Urothelium cell line (cell line): ENCODE data around the gene EPHB1.
"Not testable (repeated sequence)": the region's sequence is repeated elsewhere in the genome, so short reads cannot be mapped to it uniquely, and the experiment has no call there.

Source experiments
- DNase-seq: peaks from one replicate; pipeline ENCODE4 v3.0.0; 2011; ENCODE audit warnings: low spot score, mixed read lengths
- FAIRE-seq: peaks from 2 replicates; lab custom pipeline; 2011; peaks lifted over from hg19 to GRCh38; lab: Jason Lieb, UNC

Gene EPHB1

DNA sequence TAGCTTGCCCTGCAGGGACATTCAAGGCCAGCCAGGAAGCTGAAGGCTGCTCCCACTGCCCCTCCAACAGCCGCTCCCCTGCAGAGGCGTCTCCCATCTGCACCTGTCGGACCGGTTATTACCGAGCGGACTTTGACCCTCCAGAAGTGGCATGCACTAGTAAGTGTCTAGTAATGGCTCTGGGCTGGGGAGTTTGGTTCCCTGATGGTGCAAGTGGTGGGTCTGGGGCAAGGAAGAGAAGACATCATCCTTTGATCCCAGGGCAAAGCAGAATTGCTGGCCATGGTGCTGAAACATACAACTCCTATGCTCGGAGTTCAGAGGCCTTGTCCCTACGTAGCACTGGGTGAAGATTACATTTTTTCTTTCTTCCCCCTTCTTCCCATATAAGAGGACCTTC, 311.4 kb downstream of the EPHB1 start:
- DNase-seq (peak; percentile 41), FAIRE-seq (no peak)

DNA sequence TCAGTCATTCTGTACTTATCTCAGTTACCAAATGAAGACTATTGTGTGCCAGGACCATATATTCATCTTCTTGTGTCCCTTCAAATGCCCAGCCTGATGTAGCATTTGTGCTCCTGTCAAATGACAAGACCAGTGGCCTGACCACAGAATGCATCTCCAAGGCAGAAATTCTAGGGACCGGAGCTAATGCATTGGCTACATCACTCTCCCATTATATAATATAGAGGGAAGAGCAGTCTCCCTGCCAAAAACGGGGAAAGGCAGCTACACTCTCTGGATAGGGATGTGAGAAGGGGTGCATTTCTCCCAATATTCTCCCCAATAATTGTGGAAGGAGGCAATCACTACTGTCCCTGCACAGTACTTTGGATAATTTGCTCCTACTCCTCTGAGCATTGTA, 312.0 kb downstream of the EPHB1 start:
- no peak for FAIRE-seq
- DNase-seq, result no peak

DNA sequence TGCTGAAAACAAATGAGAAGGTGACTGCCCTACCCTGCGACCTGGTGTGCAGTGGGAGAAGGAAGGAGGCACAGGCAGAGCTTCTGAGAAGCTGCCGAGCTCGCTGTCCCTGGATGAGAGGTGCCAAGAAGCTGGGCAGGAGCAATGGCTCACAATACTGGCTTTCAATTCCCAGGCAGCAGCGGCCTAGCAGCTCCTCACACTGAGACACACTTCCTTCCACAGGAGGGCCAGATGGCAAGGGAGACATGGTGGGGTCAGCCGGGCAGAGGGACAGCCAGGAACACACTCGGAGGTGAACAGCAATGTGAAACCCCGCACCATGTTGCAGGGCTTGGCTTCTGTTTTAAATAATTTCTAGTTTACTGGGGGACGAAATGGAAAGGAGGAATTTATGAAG, 314.6 kb downstream of the EPHB1 start:
- DNase-seq (no peak), FAIRE-seq (no peak)

DNA sequence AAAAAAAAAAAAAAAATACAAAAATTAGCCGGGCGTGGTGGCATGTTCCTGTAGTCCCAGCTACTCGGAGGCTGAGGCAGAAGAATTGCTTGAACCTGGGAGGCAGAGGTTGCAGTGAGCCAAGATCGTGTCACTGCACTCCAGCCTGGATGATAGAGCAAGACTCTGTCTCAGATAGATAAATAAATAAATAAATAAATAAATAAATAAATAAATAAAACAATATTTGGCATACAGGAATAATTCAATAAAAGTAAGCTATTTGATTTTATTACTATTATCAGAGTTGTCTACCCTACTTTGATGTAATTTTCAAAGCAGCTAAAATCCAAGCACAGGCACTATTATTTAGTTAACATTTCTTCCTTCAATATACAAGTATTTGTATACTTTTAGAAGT, 319.5 kb downstream of the EPHB1 start:
- DNase-seq, FAIRE-seq: not testable (repeated sequence)

DNA sequence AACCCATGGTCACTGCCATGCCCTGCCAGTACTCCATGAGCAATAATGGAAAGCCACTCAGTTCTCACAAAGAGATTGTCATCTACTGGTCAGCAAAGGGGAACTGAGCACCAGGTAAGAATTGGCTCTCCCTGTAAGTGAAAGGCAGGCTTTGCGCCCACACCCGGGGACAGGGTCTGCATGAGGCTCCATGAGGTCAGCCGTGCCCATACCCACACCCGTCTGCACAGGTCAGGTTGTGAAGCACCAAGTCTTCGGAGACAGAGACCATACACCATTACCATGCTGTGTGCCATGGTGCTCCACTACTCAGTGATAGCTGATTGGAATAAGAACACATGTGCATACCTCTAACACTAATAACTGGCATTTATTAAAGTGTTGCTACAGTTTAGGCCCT, 322.9 kb downstream of the EPHB1 start:
- DNase-seq, result no peak
- no peak for FAIRE-seq

DNA sequence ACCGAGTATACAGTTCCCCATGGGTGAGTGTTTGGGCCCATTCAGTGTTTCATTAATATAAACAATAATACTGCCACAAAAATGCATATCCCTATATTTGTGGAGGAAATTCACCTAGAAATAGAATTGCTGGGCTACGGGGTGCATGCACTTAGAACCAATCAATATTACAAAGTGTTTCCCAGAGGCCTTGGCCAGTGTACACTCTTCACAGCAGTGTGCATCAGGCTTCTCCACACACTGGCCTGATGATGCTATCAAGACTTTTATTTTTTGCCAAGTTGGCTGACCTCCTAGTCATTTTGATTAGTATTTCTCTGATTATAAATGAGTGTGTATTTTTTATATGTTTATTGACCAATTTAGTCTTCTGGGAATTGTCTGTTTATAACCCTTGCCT, 323.7 kb downstream of the EPHB1 start:
- DNase-seq (no peak), FAIRE-seq (no peak)

DNA sequence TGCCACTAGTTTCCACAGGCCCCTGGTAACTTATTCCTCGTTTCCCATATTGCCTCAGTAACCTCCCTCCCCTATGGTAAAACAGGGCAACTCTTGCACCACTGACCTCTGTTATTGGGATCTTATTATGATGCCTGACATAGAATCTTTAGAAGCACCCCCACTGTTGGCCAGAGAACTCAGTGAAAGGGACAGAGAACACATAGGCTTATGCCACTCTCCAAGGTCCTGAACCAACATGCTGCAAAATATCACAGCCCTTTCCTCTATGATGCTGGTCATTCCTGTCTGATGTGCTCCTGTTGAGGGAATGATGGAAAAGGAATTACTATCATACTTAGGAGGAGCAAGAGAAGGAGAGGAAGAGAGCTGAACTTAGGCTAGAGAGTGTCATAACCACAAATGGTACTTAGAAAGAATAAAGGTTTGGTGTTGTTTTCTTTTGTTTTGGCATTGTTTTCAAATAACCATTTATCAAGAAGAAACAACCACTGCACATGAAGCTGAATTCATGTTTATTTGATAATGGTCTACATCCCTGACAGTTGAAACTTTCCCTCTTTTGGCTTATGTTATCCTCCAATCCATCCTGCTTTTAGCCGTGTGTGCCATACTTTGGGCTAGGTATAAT, 330.2 kb downstream of the EPHB1 start:
- FAIRE-seq (no peak), DNase-seq (peak; percentile 33)

DNA sequence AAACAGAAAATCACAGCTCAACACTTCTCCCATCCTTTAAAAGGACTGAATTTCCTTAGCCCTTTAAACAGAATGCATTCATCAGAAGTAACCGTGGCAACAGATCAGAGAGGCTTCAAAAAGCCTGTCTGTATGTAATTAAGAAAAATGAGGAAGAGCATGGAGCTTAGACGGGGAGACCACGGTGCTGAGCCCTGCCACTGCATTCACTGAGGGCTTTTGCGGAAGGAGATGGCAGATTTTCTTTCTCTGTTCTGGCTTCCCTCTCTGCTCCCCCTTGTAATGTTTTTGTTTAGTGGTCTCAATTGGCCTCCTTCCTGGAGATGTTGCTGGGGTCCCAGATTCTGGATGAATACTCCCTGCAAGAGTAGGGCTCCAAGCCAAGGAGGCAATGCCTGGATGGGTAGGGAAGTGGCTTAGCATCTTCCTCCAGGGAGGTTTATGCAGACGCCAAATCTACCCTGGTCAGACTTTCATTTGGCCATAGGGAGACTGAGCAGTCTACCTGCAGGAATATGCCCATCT, 332.9 kb downstream of the EPHB1 start:
- FAIRE-seq (no peak), DNase-seq (no peak)

DNA sequence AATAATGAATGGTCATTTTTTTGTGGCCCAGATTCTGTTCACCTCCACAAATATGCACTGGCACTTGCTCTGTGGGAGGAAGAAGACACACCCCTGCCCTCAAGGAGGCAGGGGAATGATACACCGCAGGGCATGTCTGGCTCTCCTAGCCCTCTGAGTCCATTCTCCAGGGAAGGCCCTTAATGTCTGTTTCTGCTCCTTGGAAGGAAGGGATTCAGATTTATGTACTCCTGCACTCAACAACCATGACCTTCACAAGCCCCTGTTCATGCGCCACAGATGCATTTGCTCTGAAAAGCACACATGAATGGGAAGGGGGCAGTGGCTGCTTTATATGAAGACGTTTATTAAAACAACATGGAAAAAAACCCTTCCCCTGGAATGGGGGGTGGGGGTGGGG, 333.8 kb downstream of the EPHB1 start:
- DNase-seq, result no peak
- no peak for FAIRE-seq

DNA sequence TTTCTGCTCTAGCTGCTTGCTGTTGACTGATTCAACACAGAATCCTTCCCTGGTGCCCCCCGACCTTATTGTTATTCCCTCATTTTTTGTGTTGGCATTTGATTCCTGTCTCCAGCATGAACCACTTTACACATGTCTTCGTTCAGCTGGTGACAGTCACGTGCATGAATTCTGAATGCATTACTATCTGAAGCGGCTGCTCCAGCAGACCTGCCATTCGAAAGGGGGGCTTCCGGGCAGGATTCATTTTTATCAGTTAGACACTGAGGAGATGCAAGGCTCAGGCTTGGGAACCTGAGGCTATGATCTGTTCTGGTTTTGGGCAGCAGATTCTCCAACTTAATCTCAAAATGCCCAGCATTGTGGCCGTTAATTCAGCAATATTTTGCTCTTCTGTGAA, 336.2 kb downstream of the EPHB1 start:
- no peak for DNase-seq
- FAIRE-seq, result no peak

DNA sequence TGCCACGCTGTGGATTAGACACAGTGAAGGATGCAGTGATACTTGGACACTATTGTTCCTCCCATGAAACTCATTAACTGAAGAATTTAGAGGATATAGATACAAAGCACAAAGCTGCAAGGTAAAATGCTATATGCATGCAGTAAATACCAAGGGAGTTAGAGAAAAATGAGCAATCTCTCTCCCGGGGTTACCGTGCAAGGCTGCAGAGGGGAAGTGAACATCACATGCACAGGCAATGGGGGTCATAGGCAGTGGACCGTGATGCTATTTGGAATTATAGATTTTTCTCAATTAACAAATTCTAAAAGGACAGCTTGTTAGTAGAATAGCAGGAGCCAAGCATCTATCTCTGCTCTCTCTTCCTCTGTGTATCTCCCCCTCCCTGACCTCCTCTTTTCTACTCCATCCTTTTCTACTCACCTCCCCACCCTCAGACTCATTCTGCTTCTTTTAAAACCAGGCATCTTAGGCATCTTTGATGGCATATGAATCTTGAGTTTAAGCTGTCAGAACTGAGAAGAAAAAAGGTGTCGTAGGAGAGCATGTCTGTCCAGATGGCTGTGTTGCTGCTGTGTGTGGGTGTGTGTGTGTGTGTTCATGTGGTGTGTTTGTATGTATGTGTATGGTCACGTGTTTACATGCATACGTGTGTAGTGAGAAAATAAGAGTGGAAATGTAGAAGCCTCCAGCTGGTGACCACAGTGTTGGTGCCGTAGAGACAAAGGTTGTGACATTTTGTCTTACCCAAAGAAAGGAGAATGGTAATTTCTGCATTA, 339.0 kb downstream of the EPHB1 start:
- DNase-seq (no peak), FAIRE-seq (no peak)

DNA sequence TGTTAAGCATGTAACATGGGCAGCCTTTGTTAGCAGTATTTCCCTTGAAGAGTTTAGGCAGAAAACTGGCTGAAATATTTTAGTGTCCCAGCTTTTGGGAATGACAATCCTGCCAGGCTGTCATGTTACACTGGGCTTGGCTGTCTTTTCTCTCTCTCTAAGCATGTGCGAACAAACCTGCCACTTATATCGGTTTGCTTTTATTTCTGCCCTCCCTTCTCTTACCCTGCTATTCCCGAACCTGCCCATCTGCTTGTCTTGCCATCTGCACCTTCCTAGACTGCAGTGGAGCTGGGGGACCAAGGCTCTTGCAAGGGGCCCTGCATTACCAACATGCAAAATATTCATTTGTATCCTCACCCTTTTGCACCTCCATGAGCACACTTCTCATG, 339.6 kb downstream of the EPHB1 start:
- no peak for FAIRE-seq
- no peak for DNase-seq

DNA sequence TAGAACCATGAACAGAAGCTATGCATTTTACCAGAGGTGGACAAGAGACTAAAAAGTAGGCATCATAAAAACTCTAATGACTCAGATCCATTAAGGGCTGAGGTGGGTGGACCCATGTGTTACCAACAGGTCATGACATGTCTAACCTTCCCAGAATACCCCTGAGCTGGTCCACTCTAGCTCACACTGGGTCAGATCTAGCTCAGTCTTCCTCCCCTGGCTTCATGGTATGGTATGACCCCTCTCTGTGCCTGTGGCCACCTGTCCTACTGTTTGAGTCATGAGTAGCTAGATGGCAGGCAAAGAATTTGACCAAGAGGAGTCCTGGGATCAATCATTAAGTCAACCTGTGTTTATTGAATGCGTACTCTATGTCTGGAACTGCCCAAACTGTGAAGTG, 340.4 kb downstream of the EPHB1 start:
- FAIRE-seq (no peak), DNase-seq (no peak)

DNA sequence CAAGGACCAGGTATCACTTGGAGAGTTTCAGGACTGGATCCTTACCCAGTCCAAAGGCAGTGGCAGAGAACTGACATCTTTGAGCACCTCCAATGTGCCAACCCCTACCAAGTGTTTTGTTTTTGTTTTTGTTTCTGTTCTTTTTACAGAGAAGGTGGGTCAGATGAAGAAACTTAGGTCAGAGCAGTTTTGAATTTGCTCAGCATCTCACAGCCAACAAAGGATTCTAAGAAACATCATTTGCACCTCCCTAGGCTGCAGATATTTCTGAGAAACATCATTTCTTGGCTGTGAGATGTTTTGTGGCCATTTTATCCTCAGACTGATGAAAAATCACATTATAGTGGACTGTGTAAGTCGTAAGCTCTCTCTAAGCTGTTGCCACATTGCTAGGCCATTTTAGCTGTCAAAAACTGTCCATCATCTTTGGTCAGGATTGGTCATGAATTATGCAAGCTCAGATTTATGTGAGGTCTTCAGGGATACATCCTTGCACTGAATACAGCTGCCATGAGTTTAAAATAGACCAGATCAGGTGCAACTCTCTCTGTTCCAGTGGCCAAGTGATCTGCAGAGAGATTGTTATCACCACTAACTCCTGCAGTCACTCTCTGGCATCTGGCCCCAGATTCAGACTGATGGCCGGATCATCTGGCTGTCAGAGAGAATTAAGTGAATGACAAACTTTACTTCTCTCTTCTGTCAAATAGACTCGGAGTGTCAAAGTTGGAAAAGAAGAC, 341.5 kb downstream of the EPHB1 start:
- no peak for DNase-seq
- no peak for FAIRE-seq

DNA sequence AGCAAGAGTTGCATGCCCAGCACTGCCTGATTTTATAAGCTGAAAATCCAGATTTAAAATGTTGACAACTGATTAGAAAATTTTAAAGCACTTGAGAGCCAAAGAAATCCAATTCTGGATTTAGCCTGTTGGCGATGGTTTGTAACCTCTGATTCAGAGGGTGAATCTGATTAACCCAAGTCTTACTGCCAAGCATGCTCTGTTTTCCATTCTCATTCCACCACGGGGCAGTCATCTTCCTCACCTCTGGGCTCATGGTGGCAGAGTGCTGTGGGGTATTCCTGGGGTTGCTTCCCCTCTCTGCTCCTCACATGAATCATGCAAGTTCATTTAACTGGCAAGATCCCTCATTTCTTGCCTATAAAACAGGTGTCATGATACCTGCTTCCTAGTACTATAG, 342.2 kb downstream of the EPHB1 start:
- no peak for FAIRE-seq
- no peak for DNase-seq

DNA sequence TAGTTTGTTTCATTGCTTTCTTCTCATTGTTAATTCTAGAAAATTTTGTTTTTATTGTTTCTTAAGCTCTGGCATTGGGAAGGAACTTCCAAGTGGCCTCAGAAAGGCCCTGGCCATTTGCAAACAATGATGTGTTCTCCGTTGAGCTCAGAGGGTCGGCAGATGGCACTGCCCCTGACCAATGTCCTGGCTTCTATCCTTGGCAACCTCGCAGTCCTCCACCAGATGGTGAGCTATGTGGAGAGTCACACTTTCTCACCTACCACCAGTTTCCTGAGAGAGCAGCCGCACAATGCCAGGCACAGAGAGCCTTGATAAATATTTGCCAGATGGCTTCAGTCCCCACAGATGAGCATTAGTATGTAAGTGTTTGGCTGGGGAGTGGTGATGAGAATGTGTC, 343.7 kb downstream of the EPHB1 start:
- no peak for FAIRE-seq

DNA sequence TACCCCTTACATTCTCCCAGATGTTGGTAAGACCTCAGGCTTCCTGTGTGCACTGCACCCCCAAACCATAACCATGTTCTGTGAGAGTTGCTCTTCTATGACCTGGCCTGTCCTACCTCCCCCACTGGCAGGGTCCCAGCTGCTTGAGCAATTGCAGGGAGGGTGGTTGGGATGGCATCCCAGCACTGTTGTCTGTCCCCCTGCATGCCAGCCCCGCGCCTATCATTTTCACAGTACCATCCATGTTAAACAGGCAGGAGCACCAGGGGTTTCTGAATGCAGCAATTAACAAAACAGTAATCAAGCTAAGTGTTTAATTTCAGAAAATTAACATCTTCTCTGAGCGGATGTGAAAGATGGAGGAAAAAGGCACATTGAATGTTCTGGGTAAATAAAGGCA, 345.5 kb downstream of the EPHB1 start:
- FAIRE-seq (no peak), DNase-seq (no peak)

More for the DNA sequence above, 343.7 kb downstream of the EPHB1 start:
- no peak for DNase-seq

DNA sequence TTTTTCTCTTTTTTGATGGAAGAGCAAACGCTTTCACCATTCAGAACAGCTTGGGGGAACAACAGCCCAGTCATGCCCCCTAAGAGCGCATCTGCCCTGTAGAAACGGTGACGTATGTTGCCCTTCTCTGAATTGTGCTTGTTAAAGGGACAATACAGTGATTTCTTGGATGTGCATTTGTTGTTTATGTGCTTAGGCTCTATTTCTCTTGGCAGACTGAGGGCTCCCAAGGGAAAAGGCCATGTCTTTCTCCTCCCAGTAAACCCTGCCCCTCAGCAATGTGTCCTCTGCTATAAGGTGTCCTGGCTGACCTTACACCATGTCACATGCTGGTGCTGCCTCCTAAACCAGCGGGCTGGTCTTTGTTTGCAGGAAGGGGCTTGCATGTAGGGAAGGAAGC, 346.1 kb downstream of the EPHB1 start:
- DNase-seq (no peak), FAIRE-seq (no peak)

DNA sequence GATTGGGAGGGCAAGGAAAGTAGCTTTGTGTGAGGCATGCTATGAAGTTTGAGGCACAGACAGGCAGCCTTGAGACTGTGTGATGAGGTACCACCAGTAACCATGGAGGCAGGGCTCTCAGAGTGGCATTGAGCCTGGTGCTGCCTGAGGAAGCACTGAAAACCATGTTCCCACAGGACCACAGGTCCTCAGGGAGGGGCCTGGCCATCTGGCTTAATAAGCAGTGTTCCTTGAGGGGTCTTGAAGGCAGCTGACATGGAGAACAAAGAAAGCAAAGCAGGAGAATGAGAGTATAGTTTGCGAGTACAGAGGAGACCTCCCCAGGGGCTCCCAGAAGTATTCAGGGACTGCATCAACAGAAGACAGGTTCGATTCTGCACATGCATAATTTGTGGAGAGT, 346.6 kb downstream of the EPHB1 start:
- DNase-seq, result no peak

DNA sequence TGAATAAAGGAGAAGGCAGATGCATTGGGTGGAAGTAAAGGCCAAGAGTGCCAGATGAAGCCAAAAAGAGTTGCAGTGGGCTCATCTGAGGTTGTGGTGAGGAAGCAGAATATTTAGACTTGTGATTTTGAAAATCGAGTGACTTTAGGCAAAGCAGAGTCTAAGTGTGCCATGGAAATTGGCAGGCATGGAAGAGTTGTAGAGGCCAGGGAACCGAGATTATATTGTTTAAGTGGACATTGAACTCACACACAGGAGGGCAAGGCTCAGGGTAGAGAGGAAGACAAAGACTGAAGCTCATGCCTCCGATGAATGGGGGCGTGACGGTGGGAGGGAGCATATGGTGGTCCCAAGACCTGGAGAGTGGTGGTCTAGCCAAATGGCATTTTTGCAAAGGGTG, 347.5 kb downstream of the EPHB1 start:
- FAIRE-seq (no peak), DNase-seq (no peak)

More for the DNA sequence above, 346.6 kb downstream of the EPHB1 start:
- no peak for FAIRE-seq

DNA sequence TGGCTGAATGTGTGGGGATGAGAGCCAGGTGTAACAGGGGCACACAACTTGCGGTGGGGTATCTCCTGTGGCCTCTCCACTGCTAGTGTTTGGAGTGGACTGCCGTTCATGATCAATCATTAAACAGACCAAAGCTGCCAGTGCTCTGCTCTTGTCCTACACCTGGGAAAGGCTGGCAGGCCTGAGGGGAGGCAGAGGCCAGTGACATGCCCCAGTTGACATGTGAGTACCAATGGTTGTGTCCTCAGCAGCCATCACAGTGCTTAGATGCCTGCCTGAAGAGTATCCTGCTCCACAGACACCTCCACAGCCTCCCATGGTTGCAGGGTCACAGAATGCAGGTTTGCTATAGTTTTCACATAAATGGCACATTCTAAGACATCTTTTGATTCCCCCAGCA, 348.4 kb downstream of the EPHB1 start:
- FAIRE-seq (no peak), DNase-seq (no peak)

DNA sequence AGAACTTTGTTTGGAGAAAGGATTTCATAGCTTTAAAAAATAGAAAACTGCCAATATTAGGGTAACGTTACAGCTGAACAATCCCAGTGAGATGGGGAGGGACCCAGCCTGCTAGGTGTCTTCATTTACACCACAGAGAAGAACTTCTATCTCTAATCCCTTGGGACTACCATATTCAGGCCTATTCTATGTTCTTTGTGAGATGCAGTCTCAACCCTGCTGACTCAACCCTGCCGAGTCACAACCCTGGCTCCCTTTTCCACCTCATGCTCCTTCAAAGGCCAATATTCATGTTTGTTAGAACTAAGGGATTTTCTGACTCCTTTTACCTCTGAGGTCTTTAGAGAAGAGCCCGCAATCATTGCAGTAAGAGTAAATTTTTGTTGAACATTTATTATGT, 350.5 kb downstream of the EPHB1 start:
- DNase-seq (no peak), FAIRE-seq (no peak)
